ENCODE results near the gene OAS1.
A peak's percentile ranks its signal among the peaks of the same experiment; 100 is the strongest.
"Not testable (repeated sequence)": the region's sequence is repeated elsewhere in the genome, so short reads cannot be mapped to it uniquely, and the experiment has no call there.

The OAS1 gene

DNA sequence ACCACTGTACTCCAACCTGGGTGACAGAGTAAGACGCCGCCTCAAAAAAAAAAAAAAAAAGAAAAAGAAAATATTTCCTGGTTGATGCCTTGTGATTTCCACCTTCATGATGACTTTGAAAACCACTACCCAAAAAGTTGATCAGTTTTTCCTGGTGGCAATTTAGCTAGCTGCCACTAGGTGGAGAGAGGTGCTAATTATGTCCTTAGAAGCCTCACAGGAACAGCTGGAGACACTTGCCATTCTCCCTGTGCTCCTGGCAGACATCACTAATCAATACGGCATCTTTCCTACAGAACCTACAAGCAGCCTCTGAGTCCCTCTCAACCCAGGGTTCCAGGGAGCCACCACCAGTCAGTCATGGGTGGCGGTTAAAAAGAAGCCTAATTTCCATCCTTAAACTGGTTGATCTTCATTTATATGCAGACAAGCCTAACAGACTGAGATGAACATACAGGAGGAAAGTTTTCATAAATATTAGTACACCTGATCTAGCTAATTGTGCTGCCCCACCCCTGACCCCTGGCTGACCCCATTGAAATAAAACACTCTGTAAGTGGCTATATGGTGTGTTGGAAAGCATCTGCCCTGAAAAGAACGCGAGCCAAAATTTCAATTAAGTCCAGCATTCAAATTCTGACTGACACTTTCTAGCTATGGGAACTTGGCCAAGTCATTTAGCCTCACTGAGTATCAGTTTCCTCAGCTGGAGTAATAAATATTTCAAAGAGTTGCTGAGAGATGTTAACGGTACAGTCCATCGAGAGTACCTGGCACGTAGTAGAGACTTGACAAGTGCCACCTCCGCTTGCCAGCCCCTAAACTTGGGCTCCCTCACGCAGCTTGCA lies 6.2 kb upstream of the OAS1 start:
- peak; percentile 27 for DNase-seq

GRCh38 chr12:112901271-112901670 lies 5.5 kb upstream of the OAS1 start:
- no peak for DNase-seq

DNA sequence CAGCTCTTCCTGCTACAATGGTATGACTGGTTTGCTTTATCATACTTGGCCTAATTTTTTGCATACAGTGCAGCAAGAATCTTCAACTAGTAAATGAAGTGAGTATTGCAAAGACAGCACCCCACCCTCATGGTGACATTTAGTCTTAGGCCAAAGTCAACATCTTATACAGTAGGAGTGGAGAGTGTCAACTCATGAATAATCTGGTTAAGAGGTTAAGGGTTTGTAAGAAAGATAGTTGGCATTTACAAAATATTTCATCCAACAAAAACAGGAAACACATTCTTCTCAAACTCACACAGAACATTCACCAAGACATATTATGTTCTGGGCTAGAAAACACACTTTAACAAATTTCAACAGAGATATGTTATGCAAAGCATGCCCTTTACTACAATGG lies 2.2 kb upstream of the OAS1 start:
- DNase-seq = peak; percentile 81

- no peak for DNase-seq
Observed at GRCh38 chr12:112905451-112906089, 1.2 kb upstream of the OAS1 start.

DNA sequence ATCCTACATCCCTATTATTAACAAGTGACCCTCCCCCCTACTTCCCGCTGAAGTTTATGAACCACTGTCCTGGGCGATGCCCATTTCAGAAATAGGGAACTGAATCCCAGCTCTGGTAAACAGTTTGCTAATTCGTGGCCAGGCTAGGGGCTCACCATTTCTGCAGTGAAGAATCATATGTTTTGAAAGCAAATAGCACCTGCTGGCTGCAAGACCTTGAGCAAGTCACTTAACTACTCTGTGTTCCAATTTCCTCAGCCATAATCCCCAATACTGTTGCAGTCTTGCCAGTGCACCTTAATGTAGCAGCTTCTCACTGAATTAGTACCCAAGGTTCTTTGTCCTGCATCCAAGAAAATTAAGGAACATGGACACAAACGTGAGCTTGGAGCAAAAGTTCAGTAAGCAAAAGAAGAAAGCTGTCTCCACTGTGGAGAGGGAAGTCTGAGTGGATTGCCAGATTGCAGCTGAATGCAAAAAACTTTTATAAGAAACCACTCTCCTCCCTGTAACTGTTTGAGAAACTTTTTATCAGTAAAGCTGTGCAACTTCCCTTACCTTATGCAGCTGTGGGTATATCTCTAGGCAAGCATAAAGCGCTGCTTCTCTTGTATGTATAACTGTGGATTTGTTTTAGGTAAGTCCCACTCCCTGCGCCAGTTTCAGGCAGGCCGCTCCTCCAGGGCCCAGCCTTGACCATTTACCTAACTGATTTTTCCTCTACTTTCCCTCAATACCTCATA lies 824 bp downstream of the OAS1 start:
- no peak for DNase-seq

- no peak for DNase-seq
Observed at GRCh38 chr12:112908548-112908947, 1.8 kb downstream of the OAS1 start.

DNA sequence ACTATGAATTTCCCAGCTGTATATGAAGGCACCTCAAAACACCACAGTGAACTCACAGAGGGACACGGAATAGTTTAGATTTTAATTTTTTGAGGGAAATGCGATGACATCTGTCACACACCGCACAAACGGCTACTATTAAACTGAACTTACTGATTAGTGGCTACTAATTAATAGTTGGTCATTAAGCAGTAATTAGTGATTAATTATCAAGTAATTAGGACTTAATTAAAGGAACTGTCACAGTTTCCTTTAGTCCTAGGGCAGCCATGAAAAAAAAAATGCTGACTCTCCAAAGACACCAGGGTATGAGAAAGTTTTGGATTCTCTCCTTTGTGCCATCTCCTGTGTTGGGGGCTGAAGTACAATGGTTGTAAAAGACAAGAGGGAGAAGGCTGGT lies 2.9 kb downstream of the OAS1 start:
- no peak for DNase-seq

GRCh38 chr12:112913038-112913688 lies 6.4 kb downstream of the OAS1 start:
- DNase-seq = no peak

DNA sequence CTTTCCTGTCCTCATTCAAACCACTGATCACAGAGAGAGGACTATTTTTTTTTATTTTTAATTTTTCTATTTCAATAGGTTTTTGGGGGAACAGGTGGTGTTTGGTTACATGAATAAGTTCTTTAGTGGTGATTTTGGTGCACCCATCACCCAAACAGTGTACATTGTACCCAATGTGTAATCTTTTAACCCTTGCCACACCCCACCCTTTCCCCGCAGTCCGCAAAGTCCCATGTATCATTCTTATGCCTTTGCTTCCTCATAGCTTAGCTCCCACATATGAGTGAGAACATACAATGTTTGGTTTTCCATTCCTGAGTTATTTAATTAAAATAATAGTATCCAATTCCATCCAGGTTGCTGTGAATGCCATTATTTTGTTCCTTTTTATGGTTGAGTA lies 7.1 kb downstream of the OAS1 start:
- DNase-seq = not testable (repeated sequence)

DNA sequence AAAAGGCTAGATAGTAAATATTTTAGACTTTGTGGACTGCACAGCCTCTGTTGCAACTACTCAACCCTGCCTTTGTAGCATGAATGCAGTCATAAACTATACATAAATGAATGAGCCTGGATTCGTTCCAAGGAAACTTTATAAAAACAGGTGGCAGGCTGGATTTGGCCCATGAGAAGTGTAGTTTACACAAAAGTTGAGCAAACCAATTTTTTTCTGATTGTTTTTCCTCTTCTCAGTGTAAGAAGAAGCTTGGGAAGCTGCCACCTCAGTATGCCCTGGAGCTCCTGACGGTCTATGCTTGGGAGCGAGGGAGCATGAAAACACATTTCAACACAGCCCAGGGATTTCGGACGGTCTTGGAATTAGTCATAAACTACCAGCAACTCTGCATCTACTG lies 9.5 kb downstream of the OAS1 start:
- no peak for DNase-seq

GRCh38 chr12:112919121-112919520 lies 12.4 kb downstream of the OAS1 start:
- DNase-seq = no peak

DNA sequence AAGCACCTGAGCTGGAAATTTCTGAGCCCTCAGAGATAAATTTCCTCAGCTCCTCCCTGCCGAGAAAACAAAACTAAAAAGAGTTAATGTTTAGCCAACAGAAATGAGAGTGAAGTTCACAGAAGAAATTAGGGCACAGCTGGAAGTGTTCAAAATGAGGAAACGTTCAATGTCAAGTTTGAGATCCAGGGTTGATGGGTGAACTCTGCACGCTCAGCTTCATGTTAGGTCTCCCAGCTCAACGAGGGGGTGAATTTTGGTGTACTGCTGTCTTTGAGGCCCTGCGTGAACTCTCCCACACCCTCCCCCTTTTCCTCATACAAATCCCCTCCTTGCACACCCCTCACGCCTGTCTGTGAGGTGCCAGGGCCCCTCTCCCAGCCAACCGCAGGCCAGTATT lies 18.2 kb downstream of the OAS1 start:
- no peak for DNase-seq

GRCh38 chr12:112926416-112927033 lies 19.8 kb downstream of the OAS1 start:
- DNase-seq = not testable (repeated sequence)

- no peak for DNase-seq
Observed at GRCh38 chr12:112927475-112927874, 20.7 kb downstream of the OAS1 start.

DNA sequence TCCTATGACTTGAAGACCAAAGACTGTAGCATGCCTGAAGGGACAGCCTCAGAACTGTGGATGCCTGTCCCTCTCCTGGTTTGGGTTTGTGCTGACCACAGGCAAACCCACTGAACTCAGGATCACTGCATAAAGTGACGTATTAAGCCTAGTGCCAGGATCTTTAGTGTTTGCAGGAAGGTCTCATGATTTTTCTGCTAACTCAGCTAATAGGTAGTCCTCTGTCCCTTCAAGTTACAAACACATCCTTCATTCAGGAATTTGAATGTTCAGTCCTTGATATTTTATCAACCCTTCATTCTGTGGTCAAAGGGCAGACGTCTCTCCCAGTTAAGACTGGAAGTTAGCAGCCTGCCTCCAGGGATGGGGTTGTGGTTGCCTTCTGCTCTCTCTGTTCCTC lies 21.2 kb downstream of the OAS1 start:
- DNase-seq = no peak

DNA sequence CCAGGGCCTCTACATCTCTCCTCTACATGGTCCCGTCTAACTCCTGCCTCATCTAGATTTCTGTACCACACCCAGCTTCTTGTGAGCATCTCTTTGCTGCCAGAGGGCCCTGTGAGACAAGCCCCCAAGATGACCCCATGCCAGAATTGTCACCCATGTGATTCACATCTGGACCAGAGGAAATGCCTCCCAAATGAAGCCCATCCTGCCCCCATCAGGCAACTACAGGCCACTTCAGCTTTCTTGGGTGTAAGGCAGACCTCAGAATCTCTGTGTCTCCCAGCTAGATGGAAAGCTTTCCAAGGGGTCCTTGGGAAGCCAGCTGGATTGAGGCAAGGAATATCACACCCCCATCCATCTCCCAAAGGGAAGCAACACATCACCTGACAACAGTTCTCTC lies 22.2 kb downstream of the OAS1 start:
- no peak for DNase-seq

DNA sequence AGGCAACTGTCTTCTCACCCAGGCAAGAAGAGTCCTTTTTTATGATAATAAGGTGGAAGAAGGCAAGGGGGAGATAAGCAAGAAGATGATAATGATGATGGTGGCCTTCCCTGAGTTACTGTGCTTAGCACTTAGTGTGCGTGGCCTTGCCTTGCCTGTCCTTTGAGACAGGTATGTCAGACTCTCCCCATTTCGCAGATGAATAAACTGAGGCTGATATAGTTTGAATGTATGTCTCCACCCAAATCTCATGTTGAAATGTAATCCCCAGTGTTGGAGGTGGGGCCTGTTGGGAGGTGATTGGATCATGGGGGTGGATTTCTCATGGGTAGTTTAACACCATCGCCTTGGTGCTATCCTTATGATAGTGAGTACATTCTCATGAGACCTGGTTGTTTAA lies 23.0 kb downstream of the OAS1 start:
- DNase-seq = no peak

DNA sequence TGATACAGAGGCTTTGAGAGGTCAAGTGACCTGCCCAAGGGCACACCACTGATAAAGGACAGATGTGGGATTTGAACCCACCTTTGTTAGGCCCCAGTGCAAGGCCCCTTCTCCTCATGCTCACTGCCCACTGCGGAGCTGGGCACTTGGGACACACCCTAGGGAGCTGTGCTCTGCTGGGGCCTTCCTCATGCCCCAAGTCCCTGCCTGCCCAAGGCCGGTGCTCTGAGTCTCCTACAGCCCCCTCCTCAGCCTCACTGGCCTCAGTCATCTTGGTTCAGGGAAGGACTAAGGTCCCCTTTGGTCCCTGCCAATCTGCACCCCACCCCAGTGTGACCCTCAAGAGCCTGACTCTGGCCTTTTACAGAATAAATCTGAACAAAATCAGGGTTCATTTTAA lies 23.6 kb downstream of the OAS1 start:
- no peak for DNase-seq

GRCh38 chr12:112932485-112933128 lies 25.8 kb downstream of the OAS1 start:
- DNase-seq = no peak

DNA sequence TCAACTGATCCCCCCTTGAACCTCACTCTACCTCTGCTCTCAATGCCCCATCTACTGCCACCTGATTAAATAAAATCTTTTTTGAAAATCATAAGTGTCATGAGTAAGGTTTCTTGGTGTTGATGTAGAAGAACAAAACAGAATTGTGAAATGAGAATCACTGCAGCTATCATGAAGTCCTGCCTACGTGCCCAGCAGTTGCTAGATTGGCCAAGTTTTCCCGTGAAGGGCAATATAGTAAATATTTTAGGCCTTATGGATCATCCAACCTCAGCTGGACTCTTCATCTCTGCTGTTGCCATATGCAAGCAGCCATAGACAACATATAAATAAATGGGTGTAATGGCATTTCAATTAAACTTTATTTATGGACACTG lies 26.4 kb downstream of the OAS1 start:
- DNase-seq = no peak

DNA sequence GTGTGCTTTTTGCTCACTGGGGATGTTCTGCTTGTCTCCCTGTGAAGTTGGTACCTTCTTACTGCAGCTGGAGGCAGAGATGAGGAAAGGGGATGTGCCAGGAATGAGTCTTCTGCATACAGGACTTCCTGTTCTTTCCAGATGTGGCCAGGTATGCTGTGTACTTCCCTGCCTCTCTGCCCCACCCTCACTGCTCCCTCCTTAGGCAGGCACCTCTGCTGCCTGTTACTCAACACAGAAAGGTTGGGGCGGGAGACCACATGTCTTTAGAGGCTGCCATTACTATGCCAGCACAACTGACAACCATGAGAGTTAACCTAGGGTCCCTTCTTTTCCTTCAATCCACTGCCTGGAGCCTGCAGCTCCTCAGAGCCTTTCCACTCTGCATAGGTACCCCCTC lies 29.5 kb downstream of the OAS1 start:
- DNase-seq = no peak

DNA sequence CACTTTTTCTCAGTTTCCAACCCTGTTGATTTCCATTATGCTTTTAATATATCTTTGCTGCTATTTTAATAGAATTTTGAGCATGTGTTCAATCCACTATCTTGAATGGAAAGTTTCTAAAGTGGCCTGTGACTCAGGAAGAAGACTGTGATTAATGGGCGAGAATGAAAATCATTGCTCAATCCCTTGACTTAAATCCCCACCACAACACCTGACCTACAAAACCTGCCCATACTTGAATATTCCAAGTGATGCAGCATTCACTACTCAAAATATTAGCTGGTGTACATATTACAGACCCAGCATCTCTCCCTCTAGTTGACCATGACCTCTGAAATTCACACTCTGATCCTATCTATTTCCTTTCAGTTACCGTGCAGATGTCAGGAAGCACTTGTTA lies 30.2 kb downstream of the OAS1 start:
- no peak for DNase-seq

Data from fibroblast of skin of back (primary cell).